Forelimb muscle (tissue), 1 donor: Measurements from ENCODE around the gene CYS1. TPM values are rescaled to one million over a fixed set of nuclear protein-coding genes. Genes with fewer than 3 reads are reported as not detected.
A peak's percentile ranks its signal among the peaks of the same experiment; 100 is the strongest.

Experiments used
- DNase-seq: peaks from one replicate; pipeline ENCODE4 v3.0.0-alpha.2; 2013; ENCODE audit warnings: low read depth
- polyA plus RNA-seq: library from polyadenylated mRNA; unstranded; fragments of 120-200 nt; gene quantifications from one replicate; pipeline ENCODE4 v1.2.1, GENCODE V29; 2013; ENCODE audit not compliant: insufficient read length

Gene CYS1
- polyA plus RNA-seq, 1 donor: 14.6 TPM

GRCh38 chr2:10072656-10073480 lies 7.3 kb downstream of the CYS1 start:
- DNase-seq: peak; percentile 75

GRCh38 chr2:10071595-10071994 lies 8.6 kb downstream of the CYS1 start:
- no peak for DNase-seq

- DNase-seq: no peak
Observed at GRCh38 chr2:10071176-10071575, 9.0 kb downstream of the CYS1 start.

GRCh38 chr2:10067881-10068280 lies 12.3 kb downstream of the CYS1 start:
- no peak for DNase-seq

GRCh38 chr2:10067330-10067729 lies 12.9 kb downstream of the CYS1 start:
- no peak for DNase-seq

- DNase-seq: no peak
Observed at GRCh38 chr2:10065773-10066055, 14.5 kb downstream of the CYS1 start.

GRCh38 chr2:10064932-10065772 lies 15.1 kb downstream of the CYS1 start:
- DNase-seq: no peak

GRCh38 chr2:10063566-10063965 lies 16.6 kb downstream of the CYS1 start:
- DNase-seq: no peak

GRCh38 chr2:10062931-10063365 lies 17.3 kb downstream of the CYS1 start:
- no peak for DNase-seq

- DNase-seq: no peak
Observed at GRCh38 chr2:10061221-10061925, 18.8 kb downstream of the CYS1 start.

GRCh38 chr2:10059552-10060335 lies 20.5 kb downstream of the CYS1 start:
- no peak for DNase-seq

GRCh38 chr2:10059016-10059351 lies 21.2 kb downstream of the CYS1 start:
- no peak for DNase-seq

GRCh38 chr2:10058251-10059015 lies 21.8 kb downstream of the CYS1 start:
- no peak for DNase-seq

GRCh38 chr2:10057231-10058107 lies 22.7 kb downstream of the CYS1 start:
- no peak for DNase-seq

GRCh38 chr2:10056439-10056838 lies 23.8 kb downstream of the CYS1 start:
- no peak for DNase-seq

- DNase-seq: no peak
Observed at GRCh38 chr2:10054976-10055375, 25.2 kb downstream of the CYS1 start.

- no peak for DNase-seq
Observed at GRCh38 chr2:10054424-10054823, 25.8 kb downstream of the CYS1 start.

- no peak for DNase-seq
Observed at GRCh38 chr2:10053351-10053750, 26.9 kb downstream of the CYS1 start.

- no peak for DNase-seq
Observed at GRCh38 chr2:10052216-10052615, 28.0 kb downstream of the CYS1 start.
